ENCODE results near the gene FAM78B.

DNA sequence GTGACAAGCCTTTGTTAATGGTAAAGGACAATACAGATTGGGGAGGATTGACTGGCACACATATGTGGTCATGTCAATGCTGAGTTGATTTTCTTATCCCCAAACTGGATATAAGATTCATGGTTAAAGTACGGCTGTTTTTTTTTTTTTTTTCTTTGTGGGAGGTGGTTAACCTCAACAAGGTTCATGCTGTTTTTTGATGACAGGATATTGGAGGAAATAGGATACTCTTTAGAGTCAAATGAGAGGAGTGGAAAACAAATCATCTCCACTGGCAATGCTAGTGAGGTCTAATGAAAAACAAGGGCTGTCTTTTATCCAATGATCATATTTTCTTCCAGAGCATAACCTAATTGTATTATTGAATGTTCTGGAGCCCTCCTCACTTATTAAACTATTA is 140.2 kb downstream of the FAM78B start:
- TF ChIP-seq, protein P1, sequence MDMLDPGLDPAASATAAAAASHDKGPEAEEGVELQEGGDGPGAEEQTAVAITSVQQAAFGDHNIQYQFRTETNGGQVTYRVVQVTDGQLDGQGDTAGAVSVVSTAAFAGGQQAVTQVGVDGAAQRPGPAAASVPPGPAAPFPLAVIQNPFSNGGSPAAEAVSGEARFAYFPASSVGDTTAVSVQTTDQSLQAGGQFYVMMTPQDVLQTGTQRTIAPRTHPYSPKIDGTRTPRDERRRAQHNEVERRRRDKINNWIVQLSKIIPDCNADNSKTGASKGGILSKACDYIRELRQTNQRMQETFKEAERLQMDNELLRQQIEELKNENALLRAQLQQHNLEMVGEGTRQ (IDR thresholded peaks at IDR 0.05; ENCODE audit: low read length): no peak
- no peak for TF ChIP-seq RBBP5 (IDR thresholded peaks at IDR 0.05; ENCODE audit: borderline replicate concordance, low read depth, low read length)
- TF ChIP-seq, protein P2, sequence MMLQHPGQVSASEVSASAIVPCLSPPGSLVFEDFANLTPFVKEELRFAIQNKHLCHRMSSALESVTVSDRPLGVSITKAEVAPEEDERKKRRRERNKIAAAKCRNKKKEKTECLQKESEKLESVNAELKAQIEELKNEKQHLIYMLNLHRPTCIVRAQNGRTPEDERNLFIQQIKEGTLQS (IDR thresholded peaks at IDR 0.05; ENCODE audit: insufficient read depth, low read depth, low read length): no peak
